ENCODE data around the gene S100A13. TPM values are rescaled to one million over a fixed set of nuclear protein-coding genes. Genes with fewer than 3 reads are reported as not detected.
A peak's percentile ranks its signal among the peaks of the same experiment; 100 is the strongest.

Gene S100A13
- total RNA-seq, 1 donor from 2014 or later, result 87.4 TPM

- H3K4me2 ChIP-seq, result peak within 1 kb of the TSS; percentile 67
- H2AFZ ChIP-seq (replicated peaks), result peak within 1 kb of the TSS; percentile 85
- no peaks in the 10 kb centered on the region for H3F3A ChIP-seq (ENCODE audit: low read depth)
- H3K9me3 Mint-ChIP-seq, result no peaks in the 10 kb centered on the region
- H3K27ac ChIP-seq, result no peak within 1 kb of the TSS
- peaks cover 10% of the 10 kb centered on the region for H3K27me3 Mint-ChIP-seq (ENCODE audit: insufficient read depth, low read depth)
- H4K20me1 ChIP-seq (ENCODE audit: low read depth), result no peaks in the 10 kb centered on the region
- no peaks in the 10 kb centered on the region for H3K36me3 Mint-ChIP-seq
- H3K27ac Mint-ChIP-seq, result peak within 1 kb of the TSS; percentile 33
- H3K9ac ChIP-seq, result no peak within 1 kb of the TSS
- no peak within 1 kb of the TSS for H3K4me3 Mint-ChIP-seq
- no peaks in the 10 kb centered on the region for H3K27me3 ChIP-seq
- H3K36me3 ChIP-seq, result no peaks in the 10 kb centered on the region
- H3K4me3 ChIP-seq, result peak within 1 kb of the TSS; percentile 27
- no peak for DNase-seq (ENCODE audit: low spot score)
- H3K9me3 ChIP-seq (ENCODE audit: low read depth), result no peaks in the 10 kb centered on the region
- H3K4me1 ChIP-seq, result peaks cover 31% of the 10 kb centered on the region
- TF ChIP-seq EZH2 (IDR thresholded peaks at IDR 0.05) (no peak), CTCF (IDR thresholded peaks at IDR 0.05) (no peak), EZH2phosphoT487 (IDR thresholded peaks at IDR 0.05) (no peak)
- peaks cover 24% of the 10 kb centered on the region for H3K4me1 Mint-ChIP-seq
- H3K79me2 ChIP-seq (ENCODE audit: low read depth), result no peaks in the 10 kb centered on the region
Measured at GRCh38 chr1:153612755-153613331, 14.5 kb downstream of the S100A13 start, which contains the start of gene S100A16. TSS of gene S100A16 (minus strand) at chr1:153613137. CDS start at chr1:153608151, 4,986 bp downstream.

GRCh38 chr1:153612111-153612754 is 15.1 kb downstream of the S100A13 start:
- TF ChIP-seq EZH2 (IDR thresholded peaks at IDR 0.05), result no peak
- no peak for TF ChIP-seq EZH2phosphoT487 (IDR thresholded peaks at IDR 0.05)
- TF ChIP-seq CTCF (IDR thresholded peaks at IDR 0.05), result no peak
- H3K4me3 ChIP-seq, result peak overlapping the region; percentile 27
- Mint-ChIP-seq H3K27me3 (ENCODE audit: insufficient read depth, low read depth) (peaks cover 10% of the 10 kb centered on the region), H3K4me3 (no peak overlapping the region), H3K4me1 (peaks cover 24% of the 10 kb centered on the region), H3K36me3 (no peaks in the 10 kb centered on the region), H3K27ac (peak overlapping the region; percentile 29), H3K9me3 (no peaks in the 10 kb centered on the region)
- H3K27me3 ChIP-seq, result no peaks in the 10 kb centered on the region
- DNase-seq (ENCODE audit: low spot score), result no peak
- no peak overlapping the region for H3K9ac ChIP-seq
- H3K4me1 ChIP-seq, result peaks cover 31% of the 10 kb centered on the region
- no peaks in the 10 kb centered on the region for H3K36me3 ChIP-seq
- no peaks in the 10 kb centered on the region for H3F3A ChIP-seq (ENCODE audit: low read depth)
- no peaks in the 10 kb centered on the region for H4K20me1 ChIP-seq (ENCODE audit: low read depth)
- no peaks in the 10 kb centered on the region for H3K9me3 ChIP-seq (ENCODE audit: low read depth)
- no peak overlapping the region for H3K27ac ChIP-seq
- H3K79me2 ChIP-seq (ENCODE audit: low read depth), result no peaks in the 10 kb centered on the region
- H3K4me2 ChIP-seq, result peak overlapping the region; percentile 67
- peak overlapping the region; percentile 85 for H2AFZ ChIP-seq (replicated peaks)

DNA sequence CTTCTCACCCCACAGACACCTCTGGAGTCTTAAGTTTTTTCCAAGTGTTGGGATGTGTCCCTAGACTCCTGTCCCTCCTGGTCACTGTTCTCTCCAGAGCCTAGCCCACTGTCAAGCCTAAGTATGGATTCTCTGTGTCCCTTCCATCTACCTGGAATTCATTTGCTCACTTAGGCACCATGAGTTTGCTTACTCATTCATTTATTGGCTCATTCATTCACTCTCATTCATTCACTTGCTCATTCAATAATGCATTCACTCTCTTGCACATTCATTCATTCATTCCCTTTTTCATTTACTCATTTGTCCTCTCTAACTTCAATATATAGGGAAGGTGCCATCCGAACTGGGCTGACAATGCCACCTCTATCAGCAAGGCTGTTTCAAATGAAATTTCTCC is 15.9 kb downstream of the S100A13 start:
- Mint-ChIP-seq H3K9me3 (no peaks in the 10 kb centered on the region), H3K27me3 (ENCODE audit: insufficient read depth, low read depth) (peaks cover 15% of the 10 kb centered on the region), H3K4me1 (peaks cover 31% of the 10 kb centered on the region), H3K27ac (no peak overlapping the region), H3K4me3 (peak overlapping the region; percentile 6), H3K36me3 (no peaks in the 10 kb centered on the region)
- TF ChIP-seq EZH2 (IDR thresholded peaks at IDR 0.05) (no peak), EZH2phosphoT487 (IDR thresholded peaks at IDR 0.05) (no peak), CTCF (IDR thresholded peaks at IDR 0.05) (no peak)
- H3F3A ChIP-seq (ENCODE audit: low read depth), result no peaks in the 10 kb centered on the region
- no peaks in the 10 kb centered on the region for H3K27me3 ChIP-seq
- H3K27ac ChIP-seq, result no peak overlapping the region
- no peaks in the 10 kb centered on the region for H3K79me2 ChIP-seq (ENCODE audit: low read depth)
- H3K4me3 ChIP-seq, result no peak overlapping the region
- H3K9me3 ChIP-seq (ENCODE audit: low read depth), result no peaks in the 10 kb centered on the region
- H4K20me1 ChIP-seq (ENCODE audit: low read depth), result no peaks in the 10 kb centered on the region
- no peak overlapping the region for H3K9ac ChIP-seq
- peaks cover 31% of the 10 kb centered on the region for H3K4me1 ChIP-seq
- no peak for DNase-seq (ENCODE audit: low spot score)
- H3K36me3 ChIP-seq, result no peaks in the 10 kb centered on the region
- H2AFZ ChIP-seq (replicated peaks), result no peak overlapping the region
- no peak overlapping the region for H3K4me2 ChIP-seq
